Sigmoid colon (tissue), 7 donors: ENCODE measurements around the gene OLFML1. TPM values are rescaled to one million over a fixed set of nuclear protein-coding genes. Genes with fewer than 3 reads are reported as not detected.

Source experiments
- DNase-seq: peaks from one replicate; pipeline ENCODE4 v3.0.0-alpha.2; 2019
- H3K27ac ChIP-seq, 4 donors: fragments of 200-600 bp; sonication (generic); one replicate each; pipeline ENCODE4 v1.5.1; 2016 to 2019; ENCODE audit warnings: mild to moderate bottlenecking in 1 of 4
- H3K27me3 ChIP-seq, 3 donors: fragments of 200-600 bp; sonication (generic); one replicate each; pipeline ENCODE4 v1.5.1; 2019; ENCODE audit warnings: mild to moderate bottlenecking in 1 of 3
- H3K36me3 ChIP-seq, 4 donors: fragments of 200-600 bp; sonication (generic); one replicate each; pipeline ENCODE4 v1.5.1; 2016 to 2019
- H3K4me1 ChIP-seq, 4 donors: fragments of 200-600 bp; sonication (generic); one replicate each; pipeline ENCODE4 v1.5.1; 2017 to 2019
- H3K4me3 ChIP-seq, 4 donors: fragments of 200-600 bp; sonication (generic); one replicate each; pipeline ENCODE4 v1.5.1; 2017 to 2019; ENCODE audit warnings: mild to moderate bottlenecking in 2 of 4, moderate library complexity in 1 of 4
- H3K9me3 ChIP-seq, 4 donors: fragments of 200-600 bp in 3 of 4; sonication (generic) in 3 of 4; one replicate each; pipeline versions ENCODE4 v1.5.1 to v1.6.1; 2013 to 2019
- CTCF ChIP-seq, 4 experiments: fragments of 450-650 bp in 3 of 4; fragments of 200-600 bp in 1 of 4; IDR thresholded peaks; one replicate each; pipeline ENCODE4 v1.5.1; 2016 to 2019; ENCODE audit warnings: antibody characterized with exemption in 4 of 4, mild to moderate bottlenecking in 3 of 4, moderate library complexity in 2 of 4
- EP300 ChIP-seq, 4 donors: sonication (generic); formaldehyde crosslinking; IDR thresholded peaks; one replicate each; pipeline ENCODE4 v1.6.1; 2017; ENCODE audit warnings: antibody characterized with exemption in 4 of 4
- POLR2A ChIP-seq, 2 donors: fragments of 450-650 bp; IDR thresholded peaks; one replicate each; pipeline ENCODE4 v1.6.1; 2016; ENCODE audit warnings: antibody characterized with exemption in 2 of 2, mild to moderate bottlenecking in 2 of 2, moderate library complexity in 2 of 2
- POLR2AphosphoS5 ChIP-seq, 4 donors: sonication (generic); formaldehyde crosslinking; IDR thresholded peaks; one replicate each; pipeline ENCODE4 v1.6.1; 2017; ENCODE audit warnings: antibody characterized with exemption in 4 of 4
- WGBS, 2 donors: extraction: QIAGEN DNeasy Blood & Tissue Kit; methylation state at CpG; one replicate each; pipeline ENCODE4 v1.1.7; 2013; 5-methylcytosine and 5-hydroxymethylcytosine counted together
- intact Hi-C: fragments of 100-400 bp; cut with DNase I; formaldehyde crosslinking; loops from one replicate; pipeline ENCODE4 v1.15.1; 2023
- polyA plus RNA-seq, 3 donors: library from polyadenylated mRNA; stranded (reverse); fragments of 200-250 nt; gene quantifications; one replicate each; pipeline ENCODE4 v1.2.3, GENCODE V29; 2013
- total RNA-seq, 4 donors: library from RNA; depleted of rRNA; stranded (reverse); fragments of >200 nt; gene quantifications; one replicate each; pipeline ENCODE4 v1.1.0, GENCODE V29; 2016
- donor health status: healthy with polysubstance abuse.
- donor health status: Bipolar disorder and iron deficiency.
- donor health status: healthy.

Gene OLFML1
- total and polyA plus RNA-seq, 7 donors, result 1.8 to 14.7 (median 4.9) TPM; not detected in 1

GRCh38 chr11:7493670-7494069 is 8.4 kb downstream of the OLFML1 start:
- Histone ChIP-seq H3K9me3 (no peaks in the 10 kb centered on the region), H3K36me3 (no peaks in the 10 kb centered on the region), H3K4me1 (no peaks in the 10 kb centered on the region), H3K27ac (no peak overlapping the region), H3K27me3 (no peaks in the 10 kb centered on the region), H3K4me3 (no peak overlapping the region)
- TF ChIP-seq EP300 (IDR thresholded peaks at IDR 0.05) (no peak), POLR2A (IDR thresholded peaks at IDR 0.05) (no peak), POLR2AphosphoS5 (IDR thresholded peaks at IDR 0.05) (no peak), CTCF (IDR thresholded peaks at IDR 0.05) (no peak)
- intact Hi-C loops, result no loop called here
- 93 to 97% methylated on average over 2 of the region's 2 CpGs for WGBS, 2 donors
- no peak for DNase-seq

GRCh38 chr11:7494086-7494745 is 8.9 kb downstream of the OLFML1 start:
- TF ChIP-seq EP300 (IDR thresholded peaks at IDR 0.05) (no peak), POLR2A (IDR thresholded peaks at IDR 0.05) (no peak), CTCF (IDR thresholded peaks at IDR 0.05) (no peak), POLR2AphosphoS5 (IDR thresholded peaks at IDR 0.05) (no peak)
- intact Hi-C loops, result no loop called here
- Histone ChIP-seq H3K36me3 (no peaks in the 10 kb centered on the region), H3K27me3 (no peaks in the 10 kb centered on the region), H3K27ac (no peak overlapping the region), H3K4me3 (no peak overlapping the region), H3K9me3 (no peaks in the 10 kb centered on the region), H3K4me1 (no peaks in the 10 kb centered on the region)
- 60 to 89% methylated on average over 5 of the region's 5 CpGs for WGBS, 2 donors
- DNase-seq, result no peak

GRCh38 chr11:7495882-7496551 is 10.7 kb downstream of the OLFML1 start:
- DNase-seq, result no peak
- 58 to 60% methylated on average over 4 of the region's 4 CpGs for whole genome bisulfite sequencing, 2 donors
- H3K4me3 ChIP-seq, result no peak overlapping the region
- H3K27ac ChIP-seq, result peak overlapping the region in 1 of 4 donors; percentile 3
- intact Hi-C loops, result no loop called here
- no peaks in the 10 kb centered on the region for H3K27me3 ChIP-seq
- no peaks in the 10 kb centered on the region for H3K4me1 ChIP-seq
- no peaks in the 10 kb centered on the region for H3K36me3 ChIP-seq
- TF ChIP-seq POLR2AphosphoS5 (IDR thresholded peaks at IDR 0.05) (no peak), POLR2A (IDR thresholded peaks at IDR 0.05) (no peak), CTCF (IDR thresholded peaks at IDR 0.05) (no peak), EP300 (IDR thresholded peaks at IDR 0.05) (no peak)
- H3K9me3 ChIP-seq, result no peaks in the 10 kb centered on the region

GRCh38 chr11:7498193-7498592 is 12.9 kb downstream of the OLFML1 start:
- H3K4me3 ChIP-seq, result no peak overlapping the region
- H3K27ac ChIP-seq, result no peak overlapping the region
- TF ChIP-seq CTCF (IDR thresholded peaks at IDR 0.05), result no peak
- TF ChIP-seq POLR2AphosphoS5 (IDR thresholded peaks at IDR 0.05), result no peak
- TF ChIP-seq EP300 (IDR thresholded peaks at IDR 0.05), result no peak
- TF ChIP-seq POLR2A (IDR thresholded peaks at IDR 0.05), result no peak
- no peaks in the 10 kb centered on the region for H3K4me1 ChIP-seq
- no peaks in the 10 kb centered on the region for H3K9me3 ChIP-seq
- no peak for DNase-seq
- 53 to 68% methylated on average over 4 of the region's 4 CpGs for WGBS, 2 donors
- no peaks in the 10 kb centered on the region for H3K27me3 ChIP-seq
- H3K36me3 ChIP-seq, result no peaks in the 10 kb centered on the region
- intact Hi-C loops, result no loop called here
